Subcutaneous abdominal adipose tissue (tissue), 5 donors: ENCODE data around the gene ZBED3.
"Not testable (repeated sequence)": the region's sequence is repeated elsewhere in the genome, so short reads cannot be mapped to it uniquely, and the experiment has no call there.

ENCODE experiments used
- H3K27ac ChIP-seq: one replicate; pipeline ENCODE4 v1.7.0; 2013; ENCODE audit warnings: low read depth, mild to moderate bottlenecking, inconsistent platforms, low read length, moderate library complexity
- H3K27me3 ChIP-seq, 5 donors: one replicate each; pipeline ENCODE4 v1.7.0; 2013; ENCODE audit warnings: low read length in 5 of 5, inconsistent platforms in 1 of 5; ENCODE audit not compliant: control insufficient read depth in 5 of 5, insufficient read depth in 4 of 5
- H3K36me3 ChIP-seq, 5 donors: one replicate each; pipeline ENCODE4 v1.7.0; 2013; ENCODE audit warnings: low read length in 5 of 5; ENCODE audit not compliant: control insufficient read depth in 5 of 5, insufficient read depth in 5 of 5
- H3K4me1 ChIP-seq, 5 donors: one replicate each; pipeline ENCODE4 v1.7.0; 2013; ENCODE audit warnings: low read length in 5 of 5, mild to moderate bottlenecking in 3 of 5, moderate library complexity in 1 of 5; ENCODE audit not compliant: control insufficient read depth in 5 of 5, insufficient read depth in 5 of 5
- H3K4me3 ChIP-seq, 5 donors: one replicate each; pipeline ENCODE4 v1.7.0; 2013; ENCODE audit warnings: low read length in 5 of 5, low read depth in 1 of 5
- H3K9ac ChIP-seq, 5 donors: one replicate each; pipeline ENCODE4 v1.7.0; 2013; ENCODE audit warnings: low read length in 5 of 5, mild to moderate bottlenecking in 4 of 5, moderate library complexity in 3 of 5
- H3K9me3 ChIP-seq, 5 donors: one replicate each; pipeline ENCODE4 v1.7.0; 2013; ENCODE audit warnings: low read length in 5 of 5; ENCODE audit not compliant: control insufficient read depth in 5 of 5
- donor health status: healthy.
- donor health status: healthy.
- donor health status: healthy.
- donor health status: healthy.
- donor health status: healthy.

ZBED3 gene

DNA sequence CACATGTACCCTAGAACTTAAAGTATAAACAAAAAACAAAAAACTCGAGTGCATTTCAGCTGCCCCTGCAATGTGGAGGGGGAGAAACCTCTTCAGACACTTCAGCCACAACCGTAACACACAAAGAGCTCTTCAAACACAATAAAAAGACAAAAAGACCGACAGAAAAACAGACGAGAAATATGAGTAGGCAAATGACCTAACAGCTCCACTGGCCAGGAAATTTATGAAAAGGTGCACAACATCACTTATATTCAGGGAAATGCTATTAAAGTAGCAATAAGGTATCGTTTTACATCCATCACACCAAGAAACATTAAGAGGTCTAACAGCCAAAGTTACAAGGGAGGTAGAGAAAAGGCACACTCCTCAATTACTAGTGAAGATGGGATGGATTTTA, 6.2 kb downstream of the ZBED3 start:
- no peak overlapping the region for H3K4me3 ChIP-seq
- peaks cover 0 to 8% (median 3%) of the 10 kb centered on the region in 5 donors for H3K36me3 ChIP-seq
- H3K27me3 ChIP-seq = no peaks in the 10 kb centered on the region
- no peaks in the 10 kb centered on the region for H3K9me3 ChIP-seq
- H3K4me1 ChIP-seq = peaks cover 0 to 23% (median 17%) of the 10 kb centered on the region in 5 donors
- no peak overlapping the region for H3K27ac ChIP-seq
- no peak overlapping the region for H3K9ac ChIP-seq

DNA sequence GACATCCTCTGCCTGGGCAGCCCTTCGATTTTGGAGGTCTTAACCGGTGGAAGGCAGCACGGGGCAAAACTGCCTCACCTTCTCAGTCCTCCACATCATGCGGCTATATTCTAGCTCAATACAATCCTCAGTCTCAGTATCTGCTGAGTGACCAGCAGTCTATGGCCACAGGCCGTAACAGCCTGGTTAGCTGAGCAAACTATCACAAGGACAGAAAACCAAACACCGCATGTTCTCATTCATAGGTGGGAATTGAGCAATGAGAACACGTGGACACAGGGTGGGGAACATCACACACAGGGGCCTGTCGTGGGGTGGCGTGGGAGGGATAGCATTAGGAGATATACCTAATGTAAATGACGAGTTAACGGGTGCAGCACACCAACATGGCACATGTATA, 6.6 kb downstream of the ZBED3 start:
- H3K9ac ChIP-seq, H3K9me3 ChIP-seq, H3K36me3 ChIP-seq, H3K27ac ChIP-seq, H3K27me3 ChIP-seq, H3K4me3 ChIP-seq: not testable (repeated sequence)
- H3K4me1 ChIP-seq = peaks cover 0 to 18% (median 15%) of the 10 kb centered on the region in 5 donors

DNA sequence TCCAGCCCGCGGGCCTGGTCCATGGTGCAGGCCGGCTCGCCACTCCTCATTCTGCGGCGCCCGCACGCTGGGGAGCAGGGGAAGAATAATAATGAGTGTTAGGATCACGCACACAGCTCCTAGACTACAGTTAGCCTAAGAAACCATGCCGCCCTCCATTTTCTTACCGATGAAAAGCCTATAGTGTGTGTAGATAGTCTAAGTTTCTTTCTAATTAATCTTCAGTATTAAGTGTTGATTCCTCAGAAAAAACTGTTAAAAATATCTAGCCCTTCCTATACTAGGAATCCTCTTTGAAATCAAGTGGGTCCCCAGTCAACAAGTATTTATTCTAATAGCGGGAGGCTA, 9.3 kb downstream of the ZBED3 start:
- H3K27ac ChIP-seq = peak overlapping the region; percentile 35
- H3K36me3 ChIP-seq = peaks cover 0 to 4% (median 0%) of the 10 kb centered on the region in 5 donors
- peak overlapping the region in 4 of 5 donors; percentile 44 to 62 (median 52) for H3K9ac ChIP-seq
- no peaks in the 10 kb centered on the region for H3K9me3 ChIP-seq
- peak overlapping the region in 4 of 5 donors; percentile 67 to 77 (median 72) for H3K4me3 ChIP-seq
- H3K4me1 ChIP-seq = peaks cover 0 to 15% (median 13%) of the 10 kb centered on the region in 5 donors
- H3K27me3 ChIP-seq = no peaks in the 10 kb centered on the region

DNA sequence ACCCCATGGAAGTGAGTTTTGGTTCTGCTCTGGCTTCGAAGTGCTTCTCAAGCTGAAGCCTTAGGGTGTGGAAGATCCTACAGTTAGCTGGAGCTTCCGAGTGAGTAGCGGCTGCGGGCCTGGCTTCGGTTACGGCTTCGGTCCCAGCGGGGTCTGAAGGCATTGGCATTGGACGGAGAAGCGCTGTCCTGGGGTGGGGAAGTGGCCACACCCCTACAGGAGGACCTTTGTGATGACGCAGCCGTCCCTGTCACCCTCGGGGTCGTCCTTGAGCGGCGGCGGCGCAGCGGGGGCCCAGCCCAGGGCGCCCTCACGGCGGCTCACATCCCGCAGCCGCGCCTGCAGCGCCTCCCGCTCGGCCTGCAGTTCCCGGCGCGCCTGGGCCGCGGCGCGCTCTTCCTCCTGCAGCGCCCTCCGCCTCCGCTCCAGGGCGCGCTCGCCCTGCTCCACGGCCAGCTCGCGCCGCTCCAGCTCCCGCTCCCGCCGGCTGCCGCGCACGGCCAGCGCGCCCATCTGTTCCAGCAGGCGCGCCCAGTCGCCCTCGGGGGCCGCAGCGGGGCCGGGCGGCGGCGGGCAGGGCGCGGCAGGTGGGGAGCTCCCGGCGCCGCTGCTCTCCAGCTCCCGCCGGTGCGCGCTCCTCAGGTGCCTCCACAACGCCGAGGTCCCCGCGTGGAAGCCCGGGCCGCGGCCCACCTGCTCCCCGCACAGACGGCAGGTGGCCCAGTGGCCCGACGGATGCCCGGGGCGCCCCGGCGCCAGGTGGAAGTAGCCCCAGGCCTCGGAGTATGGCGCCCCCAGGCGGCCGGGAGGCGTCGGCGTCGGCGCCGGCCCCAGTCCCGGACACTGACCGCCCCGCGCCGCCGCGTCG, 9.9 kb downstream of the ZBED3 start:
- Histone ChIP-seq H3K27me3 (no peaks in the 10 kb centered on the region), H3K9me3 (no peaks in the 10 kb centered on the region), H3K4me3 (peak overlapping the region; percentile 58 to 77 (median 70)), H3K9ac (peak overlapping the region in 4 of 5 donors; percentile 41 to 76 (median 62)), H3K27ac (peak overlapping the region; percentile 77), H3K4me1 (peaks cover 0 to 15% (median 13%) of the 10 kb centered on the region in 5 donors), H3K36me3 (peaks cover 0 to 4% (median 0%) of the 10 kb centered on the region in 5 donors)

DNA sequence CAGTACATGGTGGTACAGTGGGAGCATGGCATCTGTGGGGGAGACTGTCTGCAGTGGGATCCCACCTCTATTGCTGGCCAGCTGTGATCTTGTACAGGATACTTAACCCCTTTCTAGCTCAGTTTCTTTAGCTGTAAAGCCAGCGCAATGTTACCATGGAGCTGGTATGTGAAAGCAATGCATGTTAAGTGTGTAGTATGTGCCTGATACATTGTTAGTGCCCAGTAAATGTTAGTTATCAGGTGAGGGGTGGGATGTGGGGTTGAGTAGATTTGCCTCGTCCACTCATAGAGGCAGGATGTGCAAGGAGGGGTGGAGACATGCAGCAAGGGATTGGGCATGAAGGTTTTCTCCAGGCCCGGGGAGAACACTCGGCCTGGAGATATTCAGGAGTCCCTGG, 12.3 kb downstream of the ZBED3 start:
- Histone ChIP-seq H3K4me3 (no peak overlapping the region), H3K9me3 (no peaks in the 10 kb centered on the region), H3K36me3 (peaks cover 0 to 7% (median 0%) of the 10 kb centered on the region in 5 donors), H3K9ac (no peak overlapping the region), H3K27me3 (no peaks in the 10 kb centered on the region), H3K4me1 (peaks cover 0 to 15% (median 13%) of the 10 kb centered on the region in 5 donors), H3K27ac (no peak overlapping the region)

DNA sequence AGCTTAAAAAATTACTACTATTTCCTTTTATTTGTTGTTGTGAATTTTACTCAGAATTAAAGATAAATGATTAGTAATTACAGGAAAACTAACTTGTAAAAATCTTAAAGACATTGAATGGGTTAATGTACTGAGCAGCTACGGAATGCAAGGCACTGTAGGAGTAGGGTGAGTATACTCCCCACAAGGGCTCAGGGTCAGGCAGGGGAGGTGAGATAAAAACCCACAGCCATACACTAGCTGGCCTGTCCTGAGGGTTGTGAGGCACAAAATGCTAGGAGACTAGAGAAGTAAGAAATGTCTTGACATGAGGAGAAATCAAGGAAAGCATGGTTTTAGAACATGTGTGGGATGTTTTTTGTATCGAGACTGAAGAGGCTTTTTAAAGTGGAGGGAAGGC, 13.4 kb downstream of the ZBED3 start:
- Histone ChIP-seq H3K9ac (no peak overlapping the region), H3K27me3 (no peaks in the 10 kb centered on the region), H3K27ac (no peak overlapping the region), H3K36me3 (peaks cover 0 to 7% (median 0%) of the 10 kb centered on the region in 5 donors), H3K4me1 (peaks cover 0 to 15% (median 13%) of the 10 kb centered on the region in 5 donors), H3K4me3 (no peak overlapping the region), H3K9me3 (no peaks in the 10 kb centered on the region)

DNA sequence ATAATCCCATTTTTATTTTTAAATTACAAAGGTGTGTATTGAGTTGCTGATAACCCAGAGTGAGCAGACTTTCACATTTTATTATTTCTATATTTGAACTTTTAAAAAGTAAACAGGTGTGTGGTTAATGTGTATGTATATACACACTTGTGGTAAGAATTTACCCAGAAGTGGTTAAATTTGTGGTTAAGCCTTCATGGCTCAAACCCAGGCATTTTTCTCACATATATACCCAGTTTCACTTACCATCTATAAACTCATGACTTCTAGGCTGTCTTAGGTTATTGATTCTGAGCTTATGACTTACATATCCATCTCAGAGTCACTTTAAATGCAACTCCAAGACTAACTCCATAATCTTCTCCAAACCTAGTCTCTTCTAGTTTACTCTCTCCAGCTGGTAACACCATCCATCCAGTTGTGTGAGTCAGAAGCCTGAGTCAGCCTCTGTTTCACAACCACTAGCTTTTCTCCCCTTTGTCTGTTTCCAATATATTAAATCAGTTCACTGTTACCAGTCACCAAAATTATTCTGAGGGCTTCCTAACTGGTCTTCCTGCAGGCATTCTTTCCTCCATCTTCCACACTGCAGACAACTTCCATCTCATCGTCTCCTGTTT, 20.2 kb downstream of the ZBED3 start:
- Histone ChIP-seq H3K9me3 (no peaks in the 10 kb centered on the region), H3K27ac (no peak overlapping the region), H3K4me1 (peaks cover 0 to 15% (median 5%) of the 10 kb centered on the region in 5 donors), H3K27me3 (no peaks in the 10 kb centered on the region), H3K4me3 (no peak overlapping the region), H3K9ac (no peak overlapping the region), H3K36me3 (peaks cover 17 to 37% (median 20%) of the 10 kb centered on the region in 5 donors)

DNA sequence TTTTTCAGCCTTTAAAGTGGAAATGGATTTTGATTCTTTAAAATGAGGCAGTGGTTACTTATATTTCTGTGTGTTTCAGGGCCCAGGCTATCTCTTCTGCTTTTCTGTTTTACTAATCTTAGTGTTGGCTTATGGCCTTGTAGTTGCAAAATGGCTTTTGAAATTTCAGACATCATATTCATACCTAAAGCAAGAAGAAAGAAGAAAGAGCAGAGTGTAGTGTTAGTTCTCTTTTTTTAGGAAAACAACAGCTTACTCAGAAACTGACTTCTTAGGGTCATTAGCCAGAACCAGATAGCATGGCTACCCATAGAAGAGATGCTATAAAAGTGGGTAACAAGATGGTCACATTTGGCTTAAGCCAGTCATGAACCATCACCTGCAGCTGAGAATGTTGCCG, 20.9 kb downstream of the ZBED3 start:
- Histone ChIP-seq H3K36me3 (peaks cover 24 to 45% (median 27%) of the 10 kb centered on the region in 5 donors), H3K27ac (no peak overlapping the region), H3K9ac (no peak overlapping the region), H3K4me1 (peaks cover 0 to 15% (median 5%) of the 10 kb centered on the region in 5 donors), H3K9me3 (no peaks in the 10 kb centered on the region), H3K27me3 (no peaks in the 10 kb centered on the region), H3K4me3 (no peak overlapping the region)

DNA sequence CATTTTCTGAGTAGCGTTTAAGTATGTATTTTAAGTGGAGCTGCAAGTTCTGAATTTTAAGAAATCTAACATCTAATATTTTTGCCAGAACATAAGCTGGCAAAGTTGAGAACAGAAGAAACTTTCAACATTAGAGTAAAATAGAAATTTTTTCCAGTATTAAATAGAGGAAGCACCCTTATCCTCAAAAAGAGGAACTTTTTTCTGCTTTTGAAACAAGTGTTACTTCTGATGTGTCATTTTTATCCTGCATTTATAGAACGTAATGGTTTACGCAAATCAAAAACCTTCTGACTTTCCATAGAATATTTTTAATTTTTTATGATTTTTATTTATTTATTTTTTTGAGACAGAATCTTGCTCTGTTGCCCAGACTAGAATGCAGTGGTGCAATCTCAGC, 21.8 kb downstream of the ZBED3 start:
- peaks cover 0 to 15% (median 5%) of the 10 kb centered on the region in 5 donors for H3K4me1 ChIP-seq
- no peaks in the 10 kb centered on the region for H3K27me3 ChIP-seq
- H3K27ac ChIP-seq = no peak overlapping the region
- peaks cover 26 to 52% (median 34%) of the 10 kb centered on the region in 5 donors for H3K36me3 ChIP-seq
- no peak overlapping the region for H3K9ac ChIP-seq
- no peak overlapping the region for H3K4me3 ChIP-seq
- no peaks in the 10 kb centered on the region for H3K9me3 ChIP-seq

DNA sequence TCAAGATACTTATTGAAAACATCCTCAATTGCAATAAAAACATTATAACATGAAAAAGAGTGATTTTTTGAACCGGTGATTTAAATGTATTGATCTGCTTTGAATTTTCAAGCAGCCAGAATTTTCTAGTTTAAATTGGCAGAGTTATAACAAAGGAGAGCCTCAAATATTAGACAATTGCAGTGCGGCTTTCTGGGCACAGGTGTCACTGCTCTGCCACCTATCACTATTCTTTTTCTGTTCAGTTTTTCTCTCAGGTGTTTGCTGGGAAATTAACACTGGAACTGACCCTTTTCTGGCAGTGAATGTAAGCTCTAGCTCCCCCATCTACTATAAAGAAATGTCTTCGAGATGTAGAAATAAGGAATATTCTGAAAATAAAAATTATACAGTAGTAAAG, 23.0 kb downstream of the ZBED3 start:
- Histone ChIP-seq H3K27me3 (no peaks in the 10 kb centered on the region), H3K9ac (no peak overlapping the region), H3K9me3 (no peaks in the 10 kb centered on the region), H3K27ac (no peak overlapping the region), H3K36me3 (peaks cover 34 to 63% (median 45%) of the 10 kb centered on the region in 5 donors), H3K4me1 (peaks cover 0 to 15% (median 5%) of the 10 kb centered on the region in 5 donors), H3K4me3 (no peak overlapping the region)
